OCI-LY3 (cell line): ENCODE results near the gene CACNA2D3.

Experiments
- EZH2phosphoT487 ChIP-seq: fragments of 200-600 bp; shearing (Covaris generic); IDR thresholded peaks from 2 replicates; pipeline ENCODE4 v1.6.1; 2018; ENCODE audit warnings: antibody characterized with exemption, mixed run types, low read depth
- TF ChIP-seq, protein P1 (sequence below): fragments of 200-600, 300-600 bp; sonication (generic); IDR thresholded peaks from 2 replicates; pipeline ENCODE4 v1.5.1; 2014; ENCODE audit warnings: antibody characterized with exemption, low read length, low read depth

DNA sequence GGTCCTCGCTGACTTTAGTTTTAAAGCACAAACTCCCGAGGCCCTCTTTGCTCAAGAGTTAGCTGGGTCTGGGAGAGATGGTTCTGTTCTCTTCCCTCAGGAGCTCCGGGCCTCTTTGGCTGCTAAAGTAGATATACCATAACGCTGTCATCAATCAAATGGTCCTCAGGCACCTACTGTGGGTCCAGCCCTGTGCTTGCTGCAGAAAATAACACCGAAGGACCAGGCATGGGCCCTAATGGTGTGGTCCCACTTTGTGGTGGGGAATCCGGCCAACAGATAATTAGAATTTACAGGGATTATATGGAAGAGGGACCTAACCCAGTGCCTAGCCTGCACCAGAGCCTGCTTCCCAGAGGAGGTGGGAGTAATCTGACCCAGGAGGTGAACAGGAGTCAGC lies 458.1 kb downstream of the CACNA2D3 start:
- TF ChIP-seq EZH2phosphoT487 = no peak
- TF ChIP-seq, protein P1, sequence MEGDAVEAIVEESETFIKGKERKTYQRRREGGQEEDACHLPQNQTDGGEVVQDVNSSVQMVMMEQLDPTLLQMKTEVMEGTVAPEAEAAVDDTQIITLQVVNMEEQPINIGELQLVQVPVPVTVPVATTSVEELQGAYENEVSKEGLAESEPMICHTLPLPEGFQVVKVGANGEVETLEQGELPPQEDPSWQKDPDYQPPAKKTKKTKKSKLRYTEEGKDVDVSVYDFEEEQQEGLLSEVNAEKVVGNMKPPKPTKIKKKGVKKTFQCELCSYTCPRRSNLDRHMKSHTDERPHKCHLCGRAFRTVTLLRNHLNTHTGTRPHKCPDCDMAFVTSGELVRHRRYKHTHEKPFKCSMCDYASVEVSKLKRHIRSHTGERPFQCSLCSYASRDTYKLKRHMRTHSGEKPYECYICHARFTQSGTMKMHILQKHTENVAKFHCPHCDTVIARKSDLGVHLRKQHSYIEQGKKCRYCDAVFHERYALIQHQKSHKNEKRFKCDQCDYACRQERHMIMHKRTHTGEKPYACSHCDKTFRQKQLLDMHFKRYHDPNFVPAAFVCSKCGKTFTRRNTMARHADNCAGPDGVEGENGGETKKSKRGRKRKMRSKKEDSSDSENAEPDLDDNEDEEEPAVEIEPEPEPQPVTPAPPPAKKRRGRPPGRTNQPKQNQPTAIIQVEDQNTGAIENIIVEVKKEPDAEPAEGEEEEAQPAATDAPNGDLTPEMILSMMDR = no peak
